Keratinocyte (primary cell): ENCODE data around the gene ADM5. TPM values are rescaled to one million over a fixed set of nuclear protein-coding genes. Genes with fewer than 3 reads are reported as not detected.

ENCODE experiments used
- DNase-seq: peaks from one replicate; pipeline ENCODE4 v3.0.0-alpha.2; 2011; ENCODE audit warnings: low read depth, missing footprints, low spot score
- FAIRE-seq: peaks from 2 replicates; lab custom pipeline; 2011; peaks lifted over from hg19 to GRCh38; lab: Jason Lieb, UNC
- H2AFZ ChIP-seq: 2 replicates; pipeline ENCODE4 v1.6.0; 2012; ENCODE audit warnings: low read length, control low read depth, inconsistent platforms; ENCODE audit not compliant: control insufficient read depth
- H3K27ac ChIP-seq: 2 replicates; pipeline ENCODE4 v1.5.1; 2011; ENCODE audit warnings: low read length; ENCODE audit not compliant: control insufficient read depth, insufficient read depth
- H3K27me3 ChIP-seq: 3 replicates; pipeline ENCODE4 v1.6.0; 2011; ENCODE audit warnings: low read length; ENCODE audit not compliant: control insufficient read depth, insufficient read depth; ENCODE audit errors: extremely low read depth
- H3K36me3 ChIP-seq, 2 experiments: 2 replicates in 1 of 2; 3 replicates in 1 of 2; pipeline ENCODE4 v1.5.1; 2011; ENCODE audit warnings: low read length in 2 of 2, mild to moderate bottlenecking in 1 of 2; ENCODE audit not compliant: control insufficient read depth in 2 of 2, insufficient read depth in 2 of 2; ENCODE audit errors: extremely low read depth in 1 of 2
- H3K4me1 ChIP-seq: 3 replicates; pipeline ENCODE4 v1.5.1; 2011; ENCODE audit warnings: low read length; ENCODE audit not compliant: control insufficient read depth, insufficient read depth; ENCODE audit errors: extremely low read depth
- H3K4me2 ChIP-seq: 3 replicates; pipeline ENCODE4 v1.6.0; 2011; ENCODE audit warnings: low read depth, low read length; ENCODE audit not compliant: control insufficient read depth, insufficient read depth; ENCODE audit errors: extremely low read depth
- H3K4me3 ChIP-seq, 3 experiments: fragments of 200-600 bp in 1 of 3; sonication (generic) in 1 of 3; 2 replicates in 2 of 3; 3 replicates in 1 of 3; pipeline ENCODE4 v1.5.1; 2011 to 2016; ENCODE audit warnings: low read length in 3 of 3, mild to moderate bottlenecking in 3 of 3, control low read depth in 2 of 3, inconsistent platforms in 1 of 3, low read depth in 1 of 3, mixed read lengths in 1 of 3, mixed run types in 1 of 3, moderate library complexity in 1 of 3; ENCODE audit not compliant: control insufficient read depth in 2 of 3, insufficient read depth in 2 of 3; ENCODE audit errors: extremely low read depth in 1 of 3
- H3K79me2 ChIP-seq: 2 replicates; pipeline ENCODE4 v1.6.0; 2012; ENCODE audit warnings: low read length; ENCODE audit not compliant: control insufficient read depth, insufficient read depth
- H3K9ac ChIP-seq: 3 replicates; pipeline ENCODE4 v1.6.0; 2011; ENCODE audit warnings: low read length; ENCODE audit not compliant: control insufficient read depth, insufficient read depth; ENCODE audit errors: extremely low read depth
- H3K9me1 ChIP-seq: 3 replicates; pipeline ENCODE4 v1.6.0; 2011; ENCODE audit warnings: low read length; ENCODE audit not compliant: control insufficient read depth, insufficient read depth; ENCODE audit errors: extremely low read depth
- H3K9me3 ChIP-seq: 2 replicates; pipeline ENCODE4 v1.5.1; 2012; ENCODE audit warnings: low read depth, low read length; ENCODE audit not compliant: control insufficient read depth
- H4K20me1 ChIP-seq: 3 replicates; pipeline ENCODE4 v1.6.0; 2011; ENCODE audit warnings: low read length; ENCODE audit not compliant: control insufficient read depth, insufficient read depth; ENCODE audit errors: extremely low read depth
- EZH2 ChIP-seq: IDR thresholded peaks from one replicate; pipeline ENCODE4 v1.6.1; 2012; ENCODE audit warnings: inconsistent platforms, mild to moderate bottlenecking, low read length, moderate library complexity
- dilution Hi-C: fragments of 300-500 bp; cut with MboI; formaldehyde crosslinking; loops from one replicate; pipeline ENCODE4 v1.7.0; 2020; ENCODE audit warnings: low sequenced_read_pairs; ENCODE audit not compliant: extremely low pct_ligation_motif_present
- polyA plus RNA-seq, 5 experiments: library from polyadenylated mRNA; depleted of rRNA in 3 of 5; stranded (reverse) in 3 of 5; stranded (forward) in 1 of 5; unstranded in 1 of 5; fragments of >200 nt; gene quantifications; 1 replicate in 1 of 5; 2 replicates in 3 of 5; 3 replicates in 1 of 5; pipeline versions ENCODE4 v1.2.1 to v1.2.3, GENCODE V29; 2011 to 2012; ENCODE audit warnings: missing spikeins in 2 of 5, low read depth in 1 of 5, low replicate concordance in 1 of 5
- TF ChIP-seq, protein P1 (sequence below), 3 experiments: IDR thresholded peaks in 1 of 3; conservative IDR thresholded peaks in 1 of 3; optimal IDR thresholded peaks in 1 of 3; 2 replicates in 2 of 3; 3 replicates in 1 of 3; pipeline versions ENCODE3 to v1.5.1; 2011; ENCODE audit warnings: low read length in 3 of 3, mild to moderate bottlenecking in 3 of 3, moderate library complexity in 2 of 3, control low read depth in 1 of 3, inconsistent platforms in 1 of 3; ENCODE audit not compliant: insufficient read depth in 2 of 3; ENCODE audit errors: extremely low read depth in 1 of 3

Gene ADM5
- polyA plus RNA-seq, 1 donor (not counting 4 experiments of a cell fraction or from before 2014, with no cell fraction given), result 0.73 TPM

DNA sequence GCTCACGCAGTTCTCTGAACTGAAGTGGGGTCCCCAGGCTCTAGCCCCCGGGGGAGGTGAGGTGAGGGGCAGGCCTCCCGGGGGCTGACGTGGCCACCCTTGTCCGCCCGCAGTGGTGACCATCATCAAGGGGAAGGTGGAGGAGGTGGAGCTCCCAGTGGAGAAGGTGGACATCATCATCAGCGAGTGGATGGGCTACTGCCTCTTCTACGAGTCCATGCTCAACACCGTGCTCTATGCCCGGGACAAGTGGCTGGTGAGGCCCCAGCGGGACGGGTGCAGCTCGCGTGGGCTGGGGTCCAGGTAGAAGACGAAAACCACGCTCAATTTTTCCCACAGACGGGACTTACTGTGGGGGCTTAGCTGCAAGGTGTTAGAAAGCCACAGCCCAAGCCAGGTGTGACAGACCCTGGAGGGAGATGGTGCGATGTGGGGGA is 5.6 kb upstream of the ADM5 start:
- FAIRE-seq, result no peak
- Histone ChIP-seq H3K27ac (no peak overlapping the region), H3K4me3 (no peak overlapping the region), H3K27me3 (no peaks in the 10 kb centered on the region), H3K9ac (no peak overlapping the region), H3K4me2 (no peak overlapping the region), H3K9me3 (no peaks in the 10 kb centered on the region), H3K4me1 (peaks cover 15% of the 10 kb centered on the region), H4K20me1 (peaks cover 26% of the 10 kb centered on the region), H2AFZ (no peak overlapping the region), H3K79me2 (peaks cover 36% of the 10 kb centered on the region), H3K9me1 (no peaks in the 10 kb centered on the region), H3K36me3 (peaks cover 48 to 50% of the 10 kb centered on the region in 2 experiments)
- TF ChIP-seq EZH2, result no peak
- TF ChIP-seq, protein P1, sequence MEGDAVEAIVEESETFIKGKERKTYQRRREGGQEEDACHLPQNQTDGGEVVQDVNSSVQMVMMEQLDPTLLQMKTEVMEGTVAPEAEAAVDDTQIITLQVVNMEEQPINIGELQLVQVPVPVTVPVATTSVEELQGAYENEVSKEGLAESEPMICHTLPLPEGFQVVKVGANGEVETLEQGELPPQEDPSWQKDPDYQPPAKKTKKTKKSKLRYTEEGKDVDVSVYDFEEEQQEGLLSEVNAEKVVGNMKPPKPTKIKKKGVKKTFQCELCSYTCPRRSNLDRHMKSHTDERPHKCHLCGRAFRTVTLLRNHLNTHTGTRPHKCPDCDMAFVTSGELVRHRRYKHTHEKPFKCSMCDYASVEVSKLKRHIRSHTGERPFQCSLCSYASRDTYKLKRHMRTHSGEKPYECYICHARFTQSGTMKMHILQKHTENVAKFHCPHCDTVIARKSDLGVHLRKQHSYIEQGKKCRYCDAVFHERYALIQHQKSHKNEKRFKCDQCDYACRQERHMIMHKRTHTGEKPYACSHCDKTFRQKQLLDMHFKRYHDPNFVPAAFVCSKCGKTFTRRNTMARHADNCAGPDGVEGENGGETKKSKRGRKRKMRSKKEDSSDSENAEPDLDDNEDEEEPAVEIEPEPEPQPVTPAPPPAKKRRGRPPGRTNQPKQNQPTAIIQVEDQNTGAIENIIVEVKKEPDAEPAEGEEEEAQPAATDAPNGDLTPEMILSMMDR (optimal IDR thresholded peaks at IDR 0.05 in 1 of 3, IDR thresholded peaks at IDR 0.05 in 1 of 3, conservative IDR thresholded peaks at IDR 0.05 in 1 of 3; ENCODE audit: extremely low read depth in 1 of 3, insufficient read depth in 2 of 3, low read length in 3 of 3), result no peak
- no peak for DNase-seq
- dilution Hi-C loops, result no loop called here

DNA sequence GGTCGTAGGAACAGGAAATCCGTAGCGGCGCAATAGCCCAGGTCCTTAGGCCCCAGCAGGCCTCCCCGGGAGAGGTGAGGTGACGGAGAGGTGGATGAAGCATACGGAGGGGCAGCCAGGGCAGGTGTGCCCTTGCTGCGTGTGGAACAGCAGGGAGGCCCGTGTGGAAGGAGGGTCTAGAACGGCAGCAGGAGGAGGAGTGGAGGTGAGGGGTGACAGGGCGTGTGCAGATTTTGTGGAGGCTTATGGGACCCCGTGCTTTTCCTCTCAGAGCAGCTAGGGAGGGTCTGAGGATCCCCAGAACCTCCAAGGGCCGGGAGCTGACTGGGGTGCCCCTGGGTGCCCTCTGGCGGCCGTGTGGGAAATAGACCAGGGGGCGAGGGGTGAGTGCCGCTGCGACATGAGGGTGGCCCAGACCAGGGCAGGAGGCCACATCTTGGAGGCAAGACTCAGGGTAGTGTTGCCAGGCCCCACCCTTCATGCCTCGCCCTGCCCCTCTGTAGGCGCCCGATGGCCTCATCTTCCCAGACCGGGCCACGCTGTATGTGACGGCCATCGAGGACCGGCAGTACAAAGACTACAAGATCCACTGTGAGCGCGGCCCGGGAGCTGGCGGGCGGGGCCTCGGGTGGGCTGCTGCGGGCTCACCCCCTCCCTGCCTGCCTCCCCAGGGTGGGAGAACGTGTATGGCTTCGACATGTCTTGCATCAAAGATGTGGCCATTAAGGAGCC is 5.0 kb upstream of the ADM5 start:
- H3K79me2 ChIP-seq, result peaks cover 30% of the 10 kb centered on the region
- H3K9me3 ChIP-seq, result no peaks in the 10 kb centered on the region
- H3K4me2 ChIP-seq, result no peak overlapping the region
- no peak for TF ChIP-seq EZH2
- TF ChIP-seq, protein P1 (optimal IDR thresholded peaks at IDR 0.05 in 1 of 3, IDR thresholded peaks at IDR 0.05 in 1 of 3, conservative IDR thresholded peaks at IDR 0.05 in 1 of 3; ENCODE audit: extremely low read depth in 1 of 3, insufficient read depth in 2 of 3, low read length in 3 of 3), result peak; percentile 49 to 82 (median 64)
- no peak overlapping the region for H3K9ac ChIP-seq
- H3K27me3 ChIP-seq, result no peaks in the 10 kb centered on the region
- dilution Hi-C loops, result no loop called here
- FAIRE-seq (no peak), DNase-seq (no peak)
- no peaks in the 10 kb centered on the region for H3K9me1 ChIP-seq
- H4K20me1 ChIP-seq, result peaks cover 25% of the 10 kb centered on the region
- H3K4me1 ChIP-seq, result peaks cover 12% of the 10 kb centered on the region
- no peak overlapping the region for H3K27ac ChIP-seq
- no peak overlapping the region for H2AFZ ChIP-seq
- no peak overlapping the region for H3K4me3 ChIP-seq
- peaks cover 48 to 51% of the 10 kb centered on the region in 2 experiments for H3K36me3 ChIP-seq
